Measurements from ENCODE around the gene PRDM16. TPM values are rescaled to one million over a fixed set of nuclear protein-coding genes. Genes with fewer than 3 reads are reported as not detected.

PRDM16 gene
- total and polyA plus RNA-seq, 2 of the 8 experiments (the other 6 are each of a cell fraction or from before 2014, with no cell fraction given): 0.39 to 0.43 TPM

DNA sequence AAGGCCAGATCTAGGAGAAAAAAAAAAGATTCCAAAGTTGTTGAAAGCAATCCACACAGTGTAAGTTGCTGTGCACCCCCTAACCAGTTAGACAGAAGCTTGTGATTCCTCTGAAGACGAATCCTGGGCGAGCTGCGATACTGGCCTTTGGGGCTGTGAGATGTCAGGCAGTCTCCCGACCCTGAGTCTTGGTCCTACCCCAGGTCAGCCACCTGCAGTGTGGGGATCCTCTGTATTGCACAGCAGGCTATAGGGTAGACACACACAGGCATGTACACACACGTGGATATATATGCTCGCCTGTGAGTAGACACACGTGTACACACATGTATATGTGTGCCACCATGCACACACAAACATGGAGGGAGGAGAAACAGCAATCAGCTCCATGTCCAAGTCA lies 34.8 kb upstream of the PRDM16 start (continued):
- no peak for TF ChIP-seq KDM4A (IDR thresholded peaks at IDR 0.05; ENCODE audit: low read depth, low read length, severe bottlenecking)
- no peak for TF ChIP-seq CREB1 (IDR thresholded peaks at IDR 0.05)
- TF ChIP-seq CTBP2 (IDR thresholded peaks at IDR 0.05; ENCODE audit: borderline replicate concordance, insufficient read depth, insufficient read length, low read length): no peak
- TF ChIP-seq PHF8 (conservative IDR thresholded peaks at IDR 0.05; ENCODE audit: low read depth, low read length): no peak
- no peak for TF ChIP-seq SAP30 (IDR thresholded peaks at IDR 0.05; ENCODE audit: insufficient read depth, insufficient replicate concordance, low read length)
- TF ChIP-seq GABPA (IDR thresholded peaks at IDR 0.05; ENCODE audit: borderline replicate concordance, insufficient read depth, low read length): no peak

Data from H1 (cell line).